Mesenchymal stem cell (in vitro differentiated cells and primary cell): Measurements from ENCODE around the gene ARHGAP18.

ENCODE experiments used
- DNase-seq: peaks from one replicate; pipeline ENCODE4 v3.0.0-alpha.2; 2013
- H2AFZ ChIP-seq: one replicate; pipeline ENCODE4 v1.6.1; 2013; ENCODE audit warnings: low read depth, mild to moderate bottlenecking, control low read depth, inconsistent platforms, low read length, moderate library complexity
- H2AK5ac ChIP-seq: 2 replicates; pipeline ENCODE4 v1.6.1; 2013; ENCODE audit warnings: low read length, moderate library complexity, mild to moderate bottlenecking, inconsistent platforms; ENCODE audit not compliant: severe bottlenecking
- H2BK120ac ChIP-seq: one replicate; pipeline ENCODE4 v1.6.1; 2013; ENCODE audit warnings: low read depth, mild to moderate bottlenecking, inconsistent platforms, low read length, moderate library complexity
- H2BK12ac ChIP-seq, 2 experiments: one replicate each; pipeline ENCODE4 v1.6.1; 2013; ENCODE audit warnings: inconsistent platforms in 2 of 2, low read length in 2 of 2, mild to moderate bottlenecking in 2 of 2, moderate library complexity in 2 of 2, control low read depth in 1 of 2
- H2BK15ac ChIP-seq: one replicate; pipeline ENCODE4 v1.6.1; 2013; ENCODE audit warnings: mild to moderate bottlenecking, low read depth, inconsistent platforms; ENCODE audit not compliant: poor library complexity, severe bottlenecking
- H2BK5ac ChIP-seq: 2 replicates; pipeline ENCODE4 v1.6.1; 2013; ENCODE audit warnings: low read depth, mild to moderate bottlenecking, low read length, control low read depth, inconsistent platforms; ENCODE audit not compliant: poor library complexity, severe bottlenecking
- H3K14ac ChIP-seq, 2 experiments: one replicate each; pipeline ENCODE4 v1.6.1; 2013; ENCODE audit warnings: inconsistent platforms in 2 of 2, low read length in 2 of 2, control low read depth in 1 of 2, mild to moderate bottlenecking in 1 of 2, moderate library complexity in 1 of 2
- H3K18ac ChIP-seq, 2 experiments: one replicate each; pipeline ENCODE4 v1.6.1; 2013; ENCODE audit warnings: inconsistent platforms in 2 of 2, low read length in 2 of 2, control low read depth in 1 of 2, low read depth in 1 of 2, mild to moderate bottlenecking in 1 of 2
- H3K23ac ChIP-seq, 2 experiments: one replicate each; pipeline ENCODE4 v1.6.1; 2013; ENCODE audit warnings: inconsistent platforms in 2 of 2, low read length in 2 of 2, mild to moderate bottlenecking in 2 of 2, moderate library complexity in 2 of 2, control low read depth in 1 of 2
- H3K27ac ChIP-seq: 2 replicates; pipeline ENCODE4 v1.5.1; 2013; ENCODE audit warnings: mild to moderate bottlenecking, moderate library complexity, low read length, control low read depth, inconsistent platforms; ENCODE audit not compliant: poor library complexity, severe bottlenecking
- H3K27me3 ChIP-seq, 2 experiments: 2 replicates each; pipeline versions ENCODE4 v1.6.1 to v1.7.0; 2013; ENCODE audit warnings: low read length in 2 of 2, mild to moderate bottlenecking in 2 of 2, moderate library complexity in 2 of 2, control low read depth in 1 of 2, inconsistent platforms in 1 of 2; ENCODE audit not compliant: control insufficient read depth in 1 of 2, insufficient read depth in 1 of 2
- H3K36me3 ChIP-seq, 2 experiments: 2 replicates each; pipeline versions ENCODE4 v1.6.1 to v1.7.0; 2013; ENCODE audit warnings: low read length in 2 of 2, control low read depth in 1 of 2, inconsistent platforms in 1 of 2, low read depth in 1 of 2, mild to moderate bottlenecking in 1 of 2; ENCODE audit not compliant: insufficient read depth in 2 of 2, control insufficient read depth in 1 of 2
- H3K4ac ChIP-seq, 2 experiments: one replicate each; pipeline ENCODE4 v1.6.1; 2013; ENCODE audit warnings: inconsistent platforms in 2 of 2, low read length in 2 of 2, mild to moderate bottlenecking in 2 of 2, moderate library complexity in 2 of 2, control low read depth in 1 of 2, low read depth in 1 of 2
- H3K4me1 ChIP-seq: 2 replicates; pipeline ENCODE4 v1.6.1; 2013; ENCODE audit warnings: low read depth, low read length, control low read depth; ENCODE audit not compliant: control insufficient read depth, insufficient read depth
- H3K4me2 ChIP-seq: 2 replicates; pipeline ENCODE4 v1.6.1; 2013; ENCODE audit warnings: low read length, mild to moderate bottlenecking, inconsistent platforms; ENCODE audit not compliant: poor library complexity, severe bottlenecking
- H3K4me3 ChIP-seq, 2 experiments: 2 replicates each; pipeline versions ENCODE4 v1.5.1 to v1.7.0; 2013; ENCODE audit warnings: low read length in 2 of 2, mild to moderate bottlenecking in 2 of 2, control low read depth in 1 of 2, low read depth in 1 of 2; ENCODE audit not compliant: insufficient read depth in 1 of 2
- H3K79me1 ChIP-seq: replicated peaks from 2 replicates; pipeline ENCODE4 v1.6.1; 2013; ENCODE audit warnings: mild to moderate bottlenecking, control low read depth, low read length, inconsistent platforms; ENCODE audit not compliant: poor library complexity, severe bottlenecking
- H3K9ac ChIP-seq: 2 replicates; pipeline ENCODE4 v1.7.0; 2013; ENCODE audit warnings: mild to moderate bottlenecking, low read length, moderate library complexity
- H3K9me3 ChIP-seq: 2 replicates; pipeline ENCODE4 v1.7.0; 2013; ENCODE audit warnings: mild to moderate bottlenecking, low read length; ENCODE audit not compliant: control insufficient read depth
- H4K8ac ChIP-seq: one replicate; pipeline ENCODE4 v1.6.1; 2013; ENCODE audit warnings: inconsistent platforms, mild to moderate bottlenecking, low read length, moderate library complexity
- H4K91ac ChIP-seq: one replicate; pipeline ENCODE4 v1.6.1; 2013; ENCODE audit warnings: mild to moderate bottlenecking, low read length, inconsistent platforms
- WGBS: methylation state at CpG from one replicate; pipeline ENCODE4 v1.1.7; 2013; ENCODE audit warnings: mixed read lengths; 5-methylcytosine and 5-hydroxymethylcytosine counted together

ARHGAP18 gene

DNA sequence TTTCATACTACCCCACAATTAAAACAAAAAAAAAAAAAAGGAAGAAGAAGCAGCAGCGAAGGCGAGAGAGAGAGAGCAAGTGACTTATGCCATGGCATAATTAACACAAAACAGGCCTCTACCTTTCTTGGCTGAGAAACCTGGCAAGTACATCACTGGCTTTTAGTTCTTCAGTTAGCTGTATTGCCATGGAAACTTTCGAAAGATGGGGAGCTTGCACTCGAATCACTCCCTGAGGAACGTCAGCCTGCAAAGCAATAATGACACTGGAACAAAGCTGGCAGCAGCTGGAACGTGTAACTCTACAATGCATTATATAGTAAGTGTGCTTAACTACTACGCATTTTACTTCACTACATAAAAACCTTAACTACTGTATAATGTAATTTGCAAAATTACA, 126.1 kb downstream of the ARHGAP18 start:
- H3K4ac ChIP-seq: no peak overlapping the region
- H4K8ac ChIP-seq: no peak overlapping the region
- H2BK12ac ChIP-seq: no peak overlapping the region
- H3K27me3 ChIP-seq: no peaks in the 10 kb centered on the region
- H3K79me1 ChIP-seq: peaks cover 33% of the 10 kb centered on the region
- H3K9ac ChIP-seq: no peak overlapping the region
- no peaks in the 10 kb centered on the region for H3K4me1 ChIP-seq
- H2BK5ac ChIP-seq: no peak overlapping the region
- peaks cover 24 to 55% of the 10 kb centered on the region in 2 experiments for H3K36me3 ChIP-seq
- WGBS: 69% methylated on average over 4 of the region's 7 CpGs
- DNase-seq: no peak
- no peak overlapping the region for H2BK120ac ChIP-seq
- no peaks in the 10 kb centered on the region for H3K9me3 ChIP-seq
- no peak overlapping the region for H2AK5ac ChIP-seq
- no peak overlapping the region for H4K91ac ChIP-seq
- no peak overlapping the region for H3K18ac ChIP-seq
- H3K23ac ChIP-seq: no peak overlapping the region
- no peak overlapping the region for H2BK15ac ChIP-seq
- H2AFZ ChIP-seq: no peak overlapping the region
- no peak overlapping the region for H3K4me3 ChIP-seq
- no peak overlapping the region for H3K27ac ChIP-seq
- no peak overlapping the region for H3K14ac ChIP-seq
- H3K4me2 ChIP-seq: no peak overlapping the region

DNA sequence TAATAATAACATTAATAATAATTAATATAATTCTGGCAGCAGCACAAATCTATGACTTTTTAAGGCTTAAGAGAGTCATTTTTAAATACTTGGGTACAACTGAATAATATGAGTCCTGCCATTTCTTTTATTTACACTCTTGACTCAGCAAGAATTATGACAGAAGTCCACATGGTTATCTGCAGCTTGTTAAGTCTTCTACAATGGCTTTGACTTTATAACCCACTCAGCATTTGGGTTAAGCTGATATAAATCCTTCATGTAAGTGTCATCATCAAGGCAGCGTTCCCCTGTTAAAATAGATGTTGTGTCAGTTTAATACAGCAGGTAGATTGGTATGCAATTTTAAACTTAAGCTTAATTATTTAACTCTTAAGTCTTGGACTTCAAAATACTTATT, 131.7 kb downstream of the ARHGAP18 start:
- Histone ChIP-seq H4K8ac (no peak overlapping the region), H3K18ac (no peak overlapping the region), H2BK15ac (no peak overlapping the region), H3K9me3 (no peaks in the 10 kb centered on the region), H3K4me2 (no peak overlapping the region), H2BK12ac (no peak overlapping the region), H2BK5ac (no peak overlapping the region), H3K36me3 (peaks cover 13 to 41% of the 10 kb centered on the region in 2 experiments), H3K9ac (no peak overlapping the region), H3K4me1 (peaks cover 2% of the 10 kb centered on the region), H3K23ac (no peak overlapping the region), H2AK5ac (no peak overlapping the region), H3K4me3 (no peak overlapping the region), H3K79me1 (peaks cover 11% of the 10 kb centered on the region), H3K14ac (no peak overlapping the region), H2AFZ (no peak overlapping the region), H4K91ac (no peak overlapping the region), H3K4ac (no peak overlapping the region), H3K27ac (no peak overlapping the region), H3K27me3 (no peaks in the 10 kb centered on the region), H2BK120ac (no peak overlapping the region)
- no CpG with 5 or more reads among the region's 1 CpG for WGBS
- no peak for DNase-seq

DNA sequence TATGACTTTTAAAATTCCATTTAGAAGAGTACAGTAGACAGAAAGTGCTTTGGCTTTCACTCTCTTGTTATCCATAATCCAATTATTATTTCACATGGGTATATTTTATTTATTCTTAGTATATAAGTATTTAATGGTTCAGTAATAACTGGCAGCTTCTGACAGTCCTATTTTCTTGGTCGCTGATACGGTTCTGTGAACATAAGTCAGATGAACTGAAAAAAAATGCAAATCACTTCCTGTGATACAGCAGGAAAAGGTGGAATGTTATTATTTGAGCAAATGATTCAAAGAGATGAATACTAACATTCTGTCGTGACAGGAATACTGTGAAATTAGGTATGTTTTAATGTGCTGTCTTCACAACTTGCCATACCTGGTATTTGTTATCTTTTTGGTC, 132.3 kb downstream of the ARHGAP18 start:
- Histone ChIP-seq H3K27me3 (no peaks in the 10 kb centered on the region), H4K91ac (no peak overlapping the region), H3K9me3 (no peaks in the 10 kb centered on the region), H2BK15ac (no peak overlapping the region), H2BK5ac (no peak overlapping the region), H4K8ac (no peak overlapping the region), H3K18ac (no peak overlapping the region), H3K4ac (no peak overlapping the region), H2BK12ac (no peak overlapping the region), H2AK5ac (no peak overlapping the region), H3K79me1 (peaks cover 11% of the 10 kb centered on the region), H3K14ac (no peak overlapping the region), H3K4me3 (no peak overlapping the region), H3K9ac (peak overlapping the region; percentile 51), H3K36me3 (peaks cover 13 to 38% of the 10 kb centered on the region in 2 experiments), H2BK120ac (no peak overlapping the region), H3K4me1 (peaks cover 2% of the 10 kb centered on the region), H3K4me2 (no peak overlapping the region), H3K27ac (no peak overlapping the region), H2AFZ (no peak overlapping the region), H3K23ac (no peak overlapping the region)
- 74% methylated on average over 3 of the region's 3 CpGs for WGBS
- no peak for DNase-seq

DNA sequence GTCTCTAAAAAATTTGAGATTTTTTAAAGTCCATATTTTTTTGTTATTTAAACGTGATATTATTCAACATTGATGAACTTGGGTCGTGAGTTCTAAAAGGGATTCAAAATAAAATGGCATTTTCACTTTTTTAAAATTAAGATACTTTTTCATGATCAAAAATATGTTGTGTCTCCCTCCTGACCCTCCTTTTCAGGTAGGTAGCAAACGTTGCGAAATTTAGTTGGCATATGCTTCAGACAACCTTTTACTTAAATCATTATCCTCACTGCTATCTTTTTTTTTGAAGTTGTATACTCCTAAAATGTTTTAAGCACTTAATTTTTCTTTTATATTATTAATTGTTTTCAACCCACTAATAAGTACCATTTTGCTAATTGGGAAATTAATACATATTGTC, 133.5 kb downstream of the ARHGAP18 start:
- Histone ChIP-seq H3K9me3 (peaks cover 2% of the 10 kb centered on the region), H4K91ac (no peak overlapping the region), H3K23ac (no peak overlapping the region), H3K79me1 (peaks cover 5% of the 10 kb centered on the region), H3K27me3 (no peaks in the 10 kb centered on the region), H2AK5ac (no peak overlapping the region), H3K4me2 (no peak overlapping the region), H2BK5ac (no peak overlapping the region), H3K14ac (no peak overlapping the region), H3K4me1 (peaks cover 2% of the 10 kb centered on the region), H4K8ac (no peak overlapping the region), H2AFZ (no peak overlapping the region), H3K36me3 (peaks cover 13 to 26% of the 10 kb centered on the region in 2 experiments), H2BK12ac (no peak overlapping the region), H3K4ac (no peak overlapping the region), H3K18ac (no peak overlapping the region), H2BK15ac (no peak overlapping the region), H3K27ac (no peak overlapping the region), H3K4me3 (no peak overlapping the region), H2BK120ac (no peak overlapping the region), H3K9ac (no peak overlapping the region)
- no peak for DNase-seq
- WGBS: 100% methylated on average over 2 of the region's 4 CpGs
